ENCODE results near the gene C2orf66.

Gene C2orf66

GRCh38 chr2:196767101-196767500 lies 42.1 kb downstream of the C2orf66 start:
- TF ChIP-seq CTCF (IDR thresholded peaks at IDR 0.05): no peak

- no peak for TF ChIP-seq CTCF (IDR thresholded peaks at IDR 0.05)
These were observed 49.8 kb downstream of the C2orf66 start for GRCh38 chr2:196759378-196759706.

- peak; percentile 47 for TF ChIP-seq CTCF (IDR thresholded peaks at IDR 0.05)
These were observed 50.4 kb downstream of the C2orf66 start for GRCh38 chr2:196758474-196759377.

Measured in LNCAP (cell line).